Measurements from ENCODE around the gene ESAM. TPM values are rescaled to one million over a fixed set of nuclear protein-coding genes. Genes with fewer than 3 reads are reported as not detected.
A peak's percentile ranks its signal among the peaks of the same experiment; 100 is the strongest.

The ESAM gene
- total and polyA plus RNA-seq, 2 donors = 13.3 to 66.2 TPM

GRCh38 chr11:124752471-124753102 is 9.5 kb downstream of the ESAM start:
- Histone ChIP-seq H3K27ac (ENCODE audit: low read depth) (no peak overlapping the region), H3K4me3 (ENCODE audit: low read depth, low read length) (no peak overlapping the region), H3K36me3 (ENCODE audit: insufficient read depth) (no peaks in the 10 kb centered on the region), H3K4me1 (ENCODE audit: insufficient read depth) (no peaks in the 10 kb centered on the region)
- no peak for DNase-seq (ENCODE audit: extremely low spot score)
- WGBS = 26% methylated on average over 10 of the region's 10 CpGs

- 25% methylated on average over 42 of the region's 42 CpGs for WGBS
- Histone ChIP-seq H3K4me3 (ENCODE audit: low read depth, low read length) (peak within 1 kb of the TSS; percentile 17), H3K36me3 (ENCODE audit: insufficient read depth) (no peaks in the 10 kb centered on the region), H3K4me1 (ENCODE audit: insufficient read depth) (no peaks in the 10 kb centered on the region), H3K27ac (ENCODE audit: low read depth) (peak within 1 kb of the TSS; percentile 89)
- no peak for DNase-seq (ENCODE audit: extremely low spot score)
These were observed 10.2 kb downstream of the ESAM start, which contains the start of gene VSIG2 for GRCh38 chr11:124751741-124752470. VSIG2 (minus strand) TSS chr11:124752255; CDS start chr11:124752137, 118 bp downstream.

- Histone ChIP-seq H3K27ac (ENCODE audit: low read depth) (peak overlapping the region; percentile 89), H3K4me1 (ENCODE audit: insufficient read depth) (no peaks in the 10 kb centered on the region), H3K36me3 (ENCODE audit: insufficient read depth) (no peaks in the 10 kb centered on the region), H3K4me3 (ENCODE audit: low read depth, low read length) (peak overlapping the region; percentile 17)
- 27% methylated on average over 11 of the region's 11 CpGs for WGBS
- DNase-seq (ENCODE audit: extremely low spot score) = no peak
These were observed 10.7 kb downstream of the ESAM start for GRCh38 chr11:124751391-124751740.

GRCh38 chr11:124749912-124750311 is 12.2 kb downstream of the ESAM start:
- H3K36me3 ChIP-seq (ENCODE audit: insufficient read depth) = no peaks in the 10 kb centered on the region
- DNase-seq (ENCODE audit: extremely low spot score) = no peak
- WGBS = 55% methylated on average over 1 of the region's 1 CpG
- no peaks in the 10 kb centered on the region for H3K4me1 ChIP-seq (ENCODE audit: insufficient read depth)
- no peak overlapping the region for H3K27ac ChIP-seq (ENCODE audit: low read depth)
- no peak overlapping the region for H3K4me3 ChIP-seq (ENCODE audit: low read depth, low read length)

DNA sequence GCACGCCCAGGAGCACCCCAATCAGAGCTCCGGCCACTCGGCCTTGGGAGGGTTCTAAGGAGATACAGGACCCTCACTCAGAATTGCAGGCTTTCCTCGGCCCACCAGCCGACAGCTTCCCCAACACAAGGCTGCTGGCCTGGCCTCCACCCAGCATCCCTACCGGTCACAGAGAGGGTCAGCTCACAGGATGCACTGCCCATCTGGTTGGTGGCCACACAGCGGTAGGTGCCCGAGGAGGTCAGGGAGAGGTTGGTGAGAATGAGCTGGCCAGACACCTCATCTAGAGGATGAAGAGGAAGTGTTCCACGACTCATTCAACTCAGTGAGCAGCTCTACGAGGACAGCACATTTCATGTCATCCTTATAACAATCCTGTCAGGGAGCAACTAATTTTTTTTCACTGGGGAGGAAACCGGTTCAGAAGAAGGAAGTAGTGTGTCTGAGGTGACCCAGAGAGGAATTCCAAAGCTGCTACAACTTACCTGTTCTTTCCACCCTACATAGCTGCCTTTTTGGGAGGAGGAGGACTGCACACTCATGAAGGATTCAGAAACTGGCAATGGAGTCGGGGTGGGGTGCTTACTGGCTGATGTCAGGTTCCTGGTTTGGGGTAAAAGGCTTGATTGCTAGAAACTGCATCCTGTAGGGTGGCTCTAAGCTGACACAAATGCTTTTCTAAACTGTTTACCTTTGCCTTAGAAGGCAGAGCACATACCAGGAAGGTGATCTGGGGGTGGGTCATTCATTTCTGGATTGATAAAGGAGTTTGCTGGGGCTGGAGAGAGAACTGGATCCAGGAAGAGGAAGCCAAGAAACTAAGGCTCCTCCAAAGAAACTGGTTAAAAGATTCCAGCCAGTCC is 13.4 kb downstream of the ESAM start:
- no peak for DNase-seq (ENCODE audit: extremely low spot score)
- H3K27ac ChIP-seq (ENCODE audit: low read depth) = peak overlapping the region; percentile 13
- H3K4me3 ChIP-seq (ENCODE audit: low read depth, low read length) = no peak overlapping the region
- 21% methylated on average over 12 of the region's 12 CpGs for WGBS
- H3K4me1 ChIP-seq (ENCODE audit: insufficient read depth) = no peaks in the 10 kb centered on the region
- H3K36me3 ChIP-seq (ENCODE audit: insufficient read depth) = no peaks in the 10 kb centered on the region

DNA sequence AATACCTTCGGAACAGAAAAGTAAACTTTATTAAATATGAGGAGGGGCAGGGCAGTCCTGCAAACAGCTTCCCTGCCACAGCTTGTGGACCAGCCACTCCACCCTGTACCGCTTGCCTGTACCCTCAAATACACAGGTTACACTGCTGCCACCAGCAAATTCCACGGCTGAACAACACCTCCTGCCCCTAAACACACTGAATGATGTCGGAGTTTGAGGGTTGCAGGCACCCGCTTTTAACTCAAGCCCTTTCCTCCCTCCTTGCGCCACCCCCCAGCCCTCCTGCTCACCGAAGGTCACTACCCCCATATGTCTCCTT is 14.0 kb downstream of the ESAM start:
- no peaks in the 10 kb centered on the region for H3K36me3 ChIP-seq (ENCODE audit: insufficient read depth)
- DNase-seq (ENCODE audit: extremely low spot score) = no peak
- H3K4me1 ChIP-seq (ENCODE audit: insufficient read depth) = no peaks in the 10 kb centered on the region
- WGBS = 31% methylated on average over 7 of the region's 7 CpGs
- no peak overlapping the region for H3K4me3 ChIP-seq (ENCODE audit: low read depth, low read length)
- peak overlapping the region; percentile 13 for H3K27ac ChIP-seq (ENCODE audit: low read depth)

GRCh38 chr11:124747406-124748099 is 14.5 kb downstream of the ESAM start:
- DNase-seq (ENCODE audit: extremely low spot score) = no peak
- 37% methylated on average over 14 of the region's 14 CpGs for WGBS
- Histone ChIP-seq H3K36me3 (ENCODE audit: insufficient read depth) (no peaks in the 10 kb centered on the region), H3K27ac (ENCODE audit: low read depth) (no peak overlapping the region), H3K4me3 (ENCODE audit: low read depth, low read length) (no peak overlapping the region), H3K4me1 (ENCODE audit: insufficient read depth) (no peaks in the 10 kb centered on the region)

DNA sequence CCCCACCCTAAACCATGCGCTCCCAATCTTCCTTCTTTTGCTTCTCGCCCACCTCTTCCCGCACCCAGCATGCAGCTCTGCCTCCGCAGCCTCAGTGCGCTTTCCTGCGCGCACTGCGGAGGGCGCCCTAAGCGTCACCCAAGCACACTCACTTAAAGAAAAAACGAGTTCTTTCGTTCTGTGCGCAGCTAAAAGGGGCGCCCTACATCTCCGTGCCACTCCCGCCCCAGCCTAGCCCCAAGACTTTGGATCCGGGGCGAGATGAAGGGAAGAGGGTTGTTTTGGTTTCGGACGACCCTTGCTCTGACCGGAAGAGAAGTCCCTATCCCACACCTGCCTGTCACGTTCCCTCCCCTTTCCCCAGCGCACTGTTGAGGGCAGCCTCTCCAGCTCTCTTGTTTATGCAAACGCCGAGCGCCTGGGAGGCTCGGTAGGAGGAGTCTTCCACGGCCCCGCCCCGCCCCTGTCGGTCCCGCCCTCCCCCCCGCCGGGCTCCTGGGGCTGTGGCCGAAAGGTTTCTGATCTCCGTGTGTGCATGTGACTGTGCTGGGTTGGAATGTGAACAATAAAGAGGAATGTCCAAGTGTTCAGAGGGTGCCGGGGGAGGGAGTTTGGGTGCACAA is 15.4 kb downstream of the ESAM start:
- no peaks in the 10 kb centered on the region for H3K4me1 ChIP-seq (ENCODE audit: insufficient read depth)
- DNase-seq (ENCODE audit: extremely low spot score) = no peak
- peak overlapping the region; percentile 26 for H3K27ac ChIP-seq (ENCODE audit: low read depth)
- 3% methylated on average over 37 of the region's 37 CpGs for WGBS
- peak overlapping the region; percentile 21 for H3K4me3 ChIP-seq (ENCODE audit: low read depth, low read length)
- no peaks in the 10 kb centered on the region for H3K36me3 ChIP-seq (ENCODE audit: insufficient read depth)

GRCh38 chr11:124745835-124746620 is 16.1 kb downstream of the ESAM start:
- no peaks in the 10 kb centered on the region for H3K4me1 ChIP-seq (ENCODE audit: insufficient read depth)
- WGBS = 10% methylated on average over 41 of the region's 41 CpGs
- peak overlapping the region; percentile 26 for H3K27ac ChIP-seq (ENCODE audit: low read depth)
- peak overlapping the region; percentile 21 for H3K4me3 ChIP-seq (ENCODE audit: low read depth, low read length)
- no peaks in the 10 kb centered on the region for H3K36me3 ChIP-seq (ENCODE audit: insufficient read depth)
- DNase-seq (ENCODE audit: extremely low spot score) = no peak

DNA sequence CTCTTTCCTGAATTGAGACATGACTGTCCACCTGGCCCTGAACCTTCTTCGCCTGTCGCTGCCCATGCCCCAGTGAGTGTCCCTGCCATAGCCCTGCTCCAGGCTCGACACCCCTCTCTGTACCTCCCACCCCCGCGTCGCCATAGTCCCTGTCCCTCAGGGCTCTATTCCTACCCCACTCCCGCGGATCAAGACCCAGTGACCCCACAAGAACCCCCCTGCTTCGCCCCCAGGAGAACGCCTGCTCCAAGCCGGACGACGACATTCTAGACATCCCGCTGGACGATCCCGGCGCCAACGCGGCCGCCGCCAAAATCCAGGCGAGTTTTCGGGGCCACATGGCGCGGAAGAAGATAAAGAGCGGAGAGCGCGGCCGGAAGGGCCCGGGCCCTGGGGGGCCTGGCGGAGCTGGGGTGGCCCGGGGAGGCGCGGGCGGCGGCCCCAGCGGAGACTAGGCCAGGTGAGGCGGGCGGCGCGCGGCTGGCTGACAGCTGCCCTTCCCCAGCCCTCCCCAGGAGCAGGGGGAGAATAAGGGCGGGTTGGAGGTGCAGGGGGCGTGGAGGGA is 16.7 kb downstream of the ESAM start:
- H3K27ac ChIP-seq (ENCODE audit: low read depth) = no peak overlapping the region
- 19% methylated on average over 44 of the region's 44 CpGs for WGBS
- no peak for DNase-seq (ENCODE audit: extremely low spot score)
- H3K36me3 ChIP-seq (ENCODE audit: insufficient read depth) = no peaks in the 10 kb centered on the region
- H3K4me3 ChIP-seq (ENCODE audit: low read depth, low read length) = no peak overlapping the region
- H3K4me1 ChIP-seq (ENCODE audit: insufficient read depth) = no peaks in the 10 kb centered on the region

GRCh38 chr11:124743050-124743449 is 19.0 kb downstream of the ESAM start:
- Histone ChIP-seq H3K4me1 (ENCODE audit: insufficient read depth) (no peaks in the 10 kb centered on the region), H3K4me3 (ENCODE audit: low read depth, low read length) (no peak overlapping the region), H3K27ac (ENCODE audit: low read depth) (no peak overlapping the region), H3K36me3 (ENCODE audit: insufficient read depth) (no peaks in the 10 kb centered on the region)
- WGBS = 64% methylated on average over 6 of the region's 6 CpGs
- DNase-seq (ENCODE audit: extremely low spot score) = no peak

- H3K27ac ChIP-seq (ENCODE audit: low read depth) = no peak overlapping the region
- no peaks in the 10 kb centered on the region for H3K36me3 ChIP-seq (ENCODE audit: insufficient read depth)
- DNase-seq (ENCODE audit: extremely low spot score) = no peak
- no peaks in the 10 kb centered on the region for H3K4me1 ChIP-seq (ENCODE audit: insufficient read depth)
- 52% methylated on average over 2 of the region's 2 CpGs for WGBS
- H3K4me3 ChIP-seq (ENCODE audit: low read depth, low read length) = no peak overlapping the region
These were observed 19.5 kb downstream of the ESAM start for GRCh38 chr11:124742555-124742954.

Data from urinary bladder (tissue), 4 donors.